Calu3 (cell line): ENCODE measurements around the gene DHX16. TPM values are rescaled to one million over a fixed set of nuclear protein-coding genes. Genes with fewer than 3 reads are reported as not detected.

Source experiments
- BruUV-seq: library from RNA; stranded (reverse); fragments of 400-500 nt; replicated peaks from 2 replicates; lab custom pipeline; 2021; lab: Mats Ljungman, UMichigan
- CTCF ChIA-PET: fragments of 300-600 bp; sonication (Branson Sonifier 250); formaldehyde crosslinking; loops from one replicate; lab custom pipeline; 2022; ENCODE audit warnings: antibody characterized with exemption; lab: Charles Lee
- DNase-seq: peaks from one replicate; pipeline ENCODE4 v3.0.0; 2022
- H3K27ac Mint-ChIP-seq: one replicate; pipeline ENCODE4 v1.8.0; 2022; ENCODE audit warnings: mixed read lengths; ENCODE audit not compliant: unreplicated experiment
- H3K27me3 Mint-ChIP-seq: one replicate; pipeline ENCODE4 v1.8.0; 2022; ENCODE audit warnings: mixed read lengths; ENCODE audit not compliant: unreplicated experiment
- H3K36me3 Mint-ChIP-seq: one replicate; pipeline ENCODE4 v1.8.0; 2022; ENCODE audit warnings: mild to moderate bottlenecking, moderate library complexity, mixed read lengths; ENCODE audit not compliant: insufficient read depth, unreplicated experiment
- H3K4me1 Mint-ChIP-seq: one replicate; pipeline ENCODE4 v1.8.0; 2022; ENCODE audit warnings: mild to moderate bottlenecking, low read depth, mixed read lengths; ENCODE audit not compliant: unreplicated experiment
- H3K4me3 Mint-ChIP-seq: one replicate; pipeline ENCODE4 v1.8.0; 2022; ENCODE audit warnings: mild to moderate bottlenecking, low read depth, moderate library complexity, mixed read lengths; ENCODE audit not compliant: unreplicated experiment
- H3K9me3 Mint-ChIP-seq: one replicate; pipeline ENCODE4 v1.8.0; 2022; ENCODE audit warnings: low read depth, mixed read lengths; ENCODE audit not compliant: unreplicated experiment
- intact Hi-C: fragments of 100-400 bp; cut with micrococcal nuclease; formaldehyde crosslinking; loops from one replicate; pipeline ENCODE4 v1.10.0; 2022; ENCODE audit not compliant: unreplicated experiment
- total RNA-seq: library from RNA; stranded (reverse); gene quantifications from 2 replicates; pipeline ENCODE4 v1.2.3, GENCODE V29; 2022
- TF ChIP-seq, protein P1 (sequence below): fragments of 200-600 bp; IDR thresholded peaks from one replicate; pipeline ENCODE4 v1.8.0; 2022; ENCODE audit warnings: antibody characterized with exemption; ENCODE audit not compliant: unreplicated experiment

Gene DHX16
- total RNA-seq, 1 experiment from 2014 or later: 55.6 TPM

DNA sequence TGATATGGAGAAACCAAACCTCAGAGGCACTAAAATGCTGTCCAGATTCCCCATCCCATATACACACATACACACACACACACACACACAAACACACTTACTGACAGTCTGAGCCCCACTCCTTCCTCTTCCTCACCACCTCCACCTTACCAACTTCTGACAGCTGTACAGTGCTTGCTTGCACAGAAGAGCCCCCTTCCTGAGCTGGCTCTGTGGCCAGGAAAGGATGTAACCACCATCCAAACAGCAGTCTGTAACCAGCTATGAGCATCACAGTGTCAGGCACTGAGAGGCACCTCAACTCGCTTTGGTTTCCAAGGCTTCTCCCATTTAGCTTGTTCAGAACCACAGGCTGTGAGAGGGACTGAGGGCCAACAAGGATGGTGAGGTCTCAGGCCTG, 31.8 kb downstream of the DHX16 start:
- CTCF ChIA-PET: interaction anchor here (0.5 to 0.6 kb wide), 2 partner anchors 11 to 263 kb away, joined by 3 to 4 read pairs; no protein-coding TSS in a partner anchor
- H3K36me3 Mint-ChIP-seq: peaks cover 43% of the 10 kb centered on the region
- no peak overlapping the region for H3K27ac Mint-ChIP-seq
- no peak overlapping the region for H3K4me3 Mint-ChIP-seq
- DNase-seq: no peak
- no peaks in the 10 kb centered on the region for H3K27me3 Mint-ChIP-seq
- TF ChIP-seq, protein P1, sequence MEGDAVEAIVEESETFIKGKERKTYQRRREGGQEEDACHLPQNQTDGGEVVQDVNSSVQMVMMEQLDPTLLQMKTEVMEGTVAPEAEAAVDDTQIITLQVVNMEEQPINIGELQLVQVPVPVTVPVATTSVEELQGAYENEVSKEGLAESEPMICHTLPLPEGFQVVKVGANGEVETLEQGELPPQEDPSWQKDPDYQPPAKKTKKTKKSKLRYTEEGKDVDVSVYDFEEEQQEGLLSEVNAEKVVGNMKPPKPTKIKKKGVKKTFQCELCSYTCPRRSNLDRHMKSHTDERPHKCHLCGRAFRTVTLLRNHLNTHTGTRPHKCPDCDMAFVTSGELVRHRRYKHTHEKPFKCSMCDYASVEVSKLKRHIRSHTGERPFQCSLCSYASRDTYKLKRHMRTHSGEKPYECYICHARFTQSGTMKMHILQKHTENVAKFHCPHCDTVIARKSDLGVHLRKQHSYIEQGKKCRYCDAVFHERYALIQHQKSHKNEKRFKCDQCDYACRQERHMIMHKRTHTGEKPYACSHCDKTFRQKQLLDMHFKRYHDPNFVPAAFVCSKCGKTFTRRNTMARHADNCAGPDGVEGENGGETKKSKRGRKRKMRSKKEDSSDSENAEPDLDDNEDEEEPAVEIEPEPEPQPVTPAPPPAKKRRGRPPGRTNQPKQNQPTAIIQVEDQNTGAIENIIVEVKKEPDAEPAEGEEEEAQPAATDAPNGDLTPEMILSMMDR: no peak
- intact Hi-C loops: no loop called here
- BruUV-seq: TSS peak; percentile 36
- no peaks in the 10 kb centered on the region for H3K9me3 Mint-ChIP-seq
- H3K4me1 Mint-ChIP-seq: peaks cover 6% of the 10 kb centered on the region

DNA sequence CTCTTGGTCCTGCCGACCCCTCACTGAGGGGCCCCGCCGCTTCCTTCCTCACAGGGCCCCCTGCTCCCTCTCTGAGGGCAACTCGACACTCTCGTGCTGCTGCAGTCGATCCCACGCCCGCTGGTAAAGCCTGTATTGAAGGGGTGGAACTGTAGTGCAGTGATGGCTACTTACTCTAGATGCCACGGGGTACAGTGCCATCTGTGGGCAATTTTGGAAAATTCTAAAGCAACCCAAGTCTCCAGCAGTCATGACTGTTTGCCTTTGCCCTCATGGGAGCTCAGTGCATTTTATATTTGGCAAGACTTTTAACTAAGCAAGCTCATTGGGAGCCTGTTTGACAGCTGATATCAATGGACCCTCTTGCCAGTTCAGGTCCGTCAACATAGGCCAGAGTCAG, 32.3 kb downstream of the DHX16 start:
- intact Hi-C loops: no loop called here
- no peak overlapping the region for H3K4me3 Mint-ChIP-seq
- BruUV-seq: no TSS peak
- no peak for DNase-seq
- H3K9me3 Mint-ChIP-seq: no peaks in the 10 kb centered on the region
- TF ChIP-seq, protein P1: no peak
- H3K36me3 Mint-ChIP-seq: peaks cover 43% of the 10 kb centered on the region
- no peaks in the 10 kb centered on the region for H3K27me3 Mint-ChIP-seq
- H3K4me1 Mint-ChIP-seq: peaks cover under 1% of the 10 kb centered on the region
- H3K27ac Mint-ChIP-seq: no peak overlapping the region
- CTCF ChIA-PET: no interaction called here

DNA sequence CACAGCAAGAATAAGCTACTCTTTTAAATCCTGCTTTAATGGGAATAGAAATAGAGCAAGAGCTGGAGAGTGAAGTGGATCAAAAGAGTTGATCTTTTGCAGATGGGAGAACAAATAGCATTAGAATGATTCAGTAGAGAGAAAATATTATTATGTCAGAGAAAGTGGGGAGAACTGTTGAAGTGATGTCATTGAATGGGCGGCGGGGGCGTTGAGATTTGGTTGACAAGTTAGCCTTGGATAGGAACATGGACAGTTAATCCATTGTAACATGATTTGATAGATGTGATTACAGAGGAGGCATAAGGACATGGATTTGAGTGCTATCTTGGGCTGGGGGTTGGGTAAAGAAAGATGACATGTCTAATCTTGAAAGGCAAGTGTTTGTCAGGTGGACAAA, 37.0 kb downstream of the DHX16 start:
- CTCF ChIA-PET: interaction anchor here (0.7 kb wide), 1 partner anchor 113 kb away, joined by 3 read pairs; no protein-coding TSS in a partner anchor
- BruUV-seq: no TSS peak
- Mint-ChIP-seq H3K9me3 (no peaks in the 10 kb centered on the region), H3K36me3 (peaks cover 46% of the 10 kb centered on the region), H3K4me3 (no peak overlapping the region), H3K27ac (peak overlapping the region; percentile 4), H3K4me1 (no peaks in the 10 kb centered on the region), H3K27me3 (no peaks in the 10 kb centered on the region)
- DNase-seq: no peak
- TF ChIP-seq, protein P1: no peak
- intact Hi-C loops: no loop called here

DNA sequence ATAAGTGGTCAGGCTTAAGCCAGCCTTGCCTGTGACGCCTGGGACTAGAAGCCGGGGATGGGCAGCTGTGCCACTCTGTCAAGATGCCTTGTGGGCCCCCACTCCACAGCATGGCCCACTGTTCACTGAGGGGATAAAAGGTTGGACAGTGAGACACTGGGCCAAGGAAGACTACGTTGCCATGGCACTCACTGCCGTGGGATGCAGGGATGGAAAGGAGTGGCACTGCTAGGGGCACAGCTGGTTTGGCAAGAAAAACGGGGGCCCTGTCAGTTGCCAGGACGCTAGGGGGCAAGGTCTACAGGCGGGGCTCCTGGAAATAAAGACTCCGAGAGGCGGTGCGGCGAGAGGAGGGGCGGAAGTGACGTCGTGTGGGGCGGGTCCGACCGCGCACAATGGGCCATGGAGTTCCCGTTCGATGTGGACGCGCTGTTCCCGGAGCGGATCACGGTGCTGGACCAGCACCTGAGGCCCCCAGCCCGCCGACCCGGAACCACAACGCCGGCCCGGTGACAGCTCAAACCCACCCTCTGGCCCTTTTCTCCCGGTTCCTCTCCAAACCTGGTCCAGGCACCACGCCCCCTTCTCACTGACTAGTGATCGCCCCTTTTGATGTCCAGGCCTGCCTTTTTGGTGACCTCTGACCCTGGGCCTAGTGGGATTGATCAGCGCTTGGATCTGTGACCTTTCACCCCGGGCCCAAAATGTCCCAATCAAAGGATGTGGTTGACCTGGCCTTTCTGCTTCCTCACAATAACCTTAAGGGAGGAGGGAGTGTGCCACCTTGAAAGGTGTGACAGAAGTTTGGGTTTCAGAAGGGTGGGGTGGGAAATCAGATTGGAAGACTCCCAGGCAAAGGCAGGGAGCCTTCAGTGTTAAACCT, 46.1 kb downstream of the DHX16 start, which contains the start of gene ATAT1:
ATAT1 (plus strand) TSS at position 391 of the 883 bp plus-strand sequence.
- intact Hi-C loops: no loop called here
- peaks cover 91% of the 10 kb centered on the region for H3K36me3 Mint-ChIP-seq
- peak; percentile 97 for DNase-seq
- peaks cover 32% of the 10 kb centered on the region for H3K4me1 Mint-ChIP-seq
- H3K9me3 Mint-ChIP-seq: no peaks in the 10 kb centered on the region
- TF ChIP-seq, protein P1: no peak
- CTCF ChIA-PET: interaction anchor here (1.4 kb wide), 1 partner anchor 104 kb away, joined by 6 read pairs; no protein-coding TSS in a partner anchor
- H3K27me3 Mint-ChIP-seq: no peaks in the 10 kb centered on the region
- TSS peak; percentile 52 for BruUV-seq
- peak within 1 kb of the TSS; percentile 97 for H3K27ac Mint-ChIP-seq
- H3K4me3 Mint-ChIP-seq: peak within 1 kb of the TSS; percentile 87
